Occipital lobe (tissue), 2 donors: ENCODE data around the gene ACTA1. TPM values are rescaled to one million over a fixed set of nuclear protein-coding genes. Genes with fewer than 3 reads are reported as not detected.
"Not testable (repeated sequence)": the region's sequence is repeated elsewhere in the genome, so short reads cannot be mapped to it uniquely, and the experiment has no call there.

ENCODE experiments used
- DNase-seq: peaks from one replicate; lab custom pipeline; 2025; lab: John Stamatoyannopoulos, UW
- total RNA-seq: library from RNA; depleted of rRNA; stranded (reverse); fragments of >200 nt; gene quantifications from one replicate; pipeline ENCODE4 v1.2.3, GENCODE V29; 2014

The ACTA1 gene
- total RNA-seq, 1 donor from 2014 or later, result 1.7 TPM

GRCh38 chr1:229409616-229410369 lies 24.1 kb downstream of the ACTA1 start:
- no peak for DNase-seq

- peak; percentile 51 for DNase-seq
Observed at GRCh38 chr1:229408458-229409037, 25.3 kb downstream of the ACTA1 start.

GRCh38 chr1:229407206-229408026 lies 26.5 kb downstream of the ACTA1 start:
- DNase-seq, result no peak

- no peak for DNase-seq
Observed at GRCh38 chr1:229406798-229407197, 27.1 kb downstream of the ACTA1 start.

- DNase-seq, result no peak
Observed at GRCh38 chr1:229403573-229403972, 30.3 kb downstream of the ACTA1 start.

GRCh38 chr1:229402993-229403392 lies 30.9 kb downstream of the ACTA1 start:
- no peak for DNase-seq

GRCh38 chr1:229402329-229402728 lies 31.6 kb downstream of the ACTA1 start:
- not testable (repeated sequence) for DNase-seq

- no peak for DNase-seq
Observed at GRCh38 chr1:229397762-229398161, 36.1 kb downstream of the ACTA1 start.

GRCh38 chr1:229396585-229397206 lies 37.2 kb downstream of the ACTA1 start:
- DNase-seq, result no peak

- DNase-seq, result not testable (repeated sequence)
Observed at GRCh38 chr1:229394517-229394916, 39.4 kb downstream of the ACTA1 start.

GRCh38 chr1:229392936-229393335 lies 41.0 kb downstream of the ACTA1 start:
- DNase-seq, result no peak

GRCh38 chr1:229390130-229390529 lies 43.8 kb downstream of the ACTA1 start:
- DNase-seq, result no peak

- no peak for DNase-seq
Observed at GRCh38 chr1:229388897-229389580, 44.9 kb downstream of the ACTA1 start.

GRCh38 chr1:229385853-229386456 lies 47.9 kb downstream of the ACTA1 start:
- DNase-seq, result no peak

GRCh38 chr1:229384822-229385221 lies 49.1 kb downstream of the ACTA1 start:
- DNase-seq, result no peak

GRCh38 chr1:229383961-229384360 lies 49.9 kb downstream of the ACTA1 start:
- DNase-seq, result no peak

GRCh38 chr1:229383188-229383587 lies 50.7 kb downstream of the ACTA1 start:
- no peak for DNase-seq
